ENCODE measurements around the gene PTPRN2. TPM values are rescaled to one million over a fixed set of nuclear protein-coding genes. Genes with fewer than 3 reads are reported as not detected.

The PTPRN2 gene
- polyA plus RNA-seq, 6 donors from 2014 or later, result 1.4 to 4.6 (median 3.8) TPM

GRCh38 chr7:157808042-157808441, 779.6 kb downstream of the PTPRN2 start:
- no peaks in the 10 kb centered on the region for H3K4me1 Mint-ChIP-seq
- H3K9me3 Mint-ChIP-seq, result peaks cover 0 to 9% (median 2%) of the 10 kb centered on the region in 7 donors
- no peak for DNase-seq
- peak overlapping the region in 1 of 6 donors; percentile 26 for H3K27ac Mint-ChIP-seq
- H3K4me3 Mint-ChIP-seq, result no peak overlapping the region
- H3K27me3 Mint-ChIP-seq, result peaks cover 5 to 8% (median 6%) of the 10 kb centered on the region in 3 donors
- no peaks in the 10 kb centered on the region for H3K36me3 Mint-ChIP-seq
- ATAC-seq (ENCODE audit: low read depth in 2 of 2), result no peak

GRCh38 chr7:157807510-157807909, 780.1 kb downstream of the PTPRN2 start:
- no peak for ATAC-seq (ENCODE audit: low read depth in 2 of 2)
- no peaks in the 10 kb centered on the region for H3K36me3 Mint-ChIP-seq
- H3K27ac Mint-ChIP-seq, result no peak overlapping the region
- peaks cover 0 to 9% (median 2%) of the 10 kb centered on the region in 7 donors for H3K9me3 Mint-ChIP-seq
- no peak overlapping the region for H3K4me3 Mint-ChIP-seq
- peaks cover 5 to 8% (median 6%) of the 10 kb centered on the region in 3 donors for H3K27me3 Mint-ChIP-seq
- DNase-seq, result no peak
- no peaks in the 10 kb centered on the region for H3K4me1 Mint-ChIP-seq

- H3K36me3 Mint-ChIP-seq, result no peaks in the 10 kb centered on the region
- DNase-seq (no peak), ATAC-seq (ENCODE audit: low read depth in 2 of 2) (no peak)
- peaks cover 5 to 8% (median 6%) of the 10 kb centered on the region in 3 donors for H3K27me3 Mint-ChIP-seq
- H3K9me3 Mint-ChIP-seq, result peaks cover 0 to 9% (median 2%) of the 10 kb centered on the region in 7 donors
- H3K4me1 Mint-ChIP-seq, result no peaks in the 10 kb centered on the region
- no peak overlapping the region for H3K4me3 Mint-ChIP-seq
- H3K27ac Mint-ChIP-seq, result no peak overlapping the region
Measured at GRCh38 chr7:157806711-157807110, 780.9 kb downstream of the PTPRN2 start.

- Mint-ChIP-seq H3K27me3 (peaks cover 5 to 8% (median 6%) of the 10 kb centered on the region in 3 donors), H3K27ac (no peak overlapping the region), H3K9me3 (peaks cover 0 to 9% (median 2%) of the 10 kb centered on the region in 7 donors), H3K36me3 (no peaks in the 10 kb centered on the region), H3K4me1 (no peaks in the 10 kb centered on the region), H3K4me3 (no peak overlapping the region)
- no peak for DNase-seq
- ATAC-seq (ENCODE audit: low read depth in 2 of 2), result no peak
Measured at GRCh38 chr7:157805713-157806112, 781.9 kb downstream of the PTPRN2 start.

- Mint-ChIP-seq H3K4me1 (no peaks in the 10 kb centered on the region), H3K4me3 (no peak overlapping the region), H3K27me3 (peaks cover 5 to 8% (median 6%) of the 10 kb centered on the region in 3 donors), H3K36me3 (no peaks in the 10 kb centered on the region), H3K9me3 (peaks cover 0 to 9% (median 0%) of the 10 kb centered on the region in 7 donors), H3K27ac (no peak overlapping the region)
- no peak for ATAC-seq (ENCODE audit: low read depth in 2 of 2)
- DNase-seq, result no peak
Measured at GRCh38 chr7:157803906-157804305, 783.7 kb downstream of the PTPRN2 start.

- H3K27ac Mint-ChIP-seq, result peak overlapping the region in 1 of 6 donors; percentile 62
- DNase-seq (no peak), ATAC-seq (ENCODE audit: low read depth in 2 of 2) (no peak)
- peaks cover 5 to 8% (median 6%) of the 10 kb centered on the region in 3 donors for H3K27me3 Mint-ChIP-seq
- no peaks in the 10 kb centered on the region for H3K36me3 Mint-ChIP-seq
- peaks cover 0 to 5% (median 0%) of the 10 kb centered on the region in 7 donors for H3K9me3 Mint-ChIP-seq
- no peaks in the 10 kb centered on the region for H3K4me1 Mint-ChIP-seq
- no peak overlapping the region for H3K4me3 Mint-ChIP-seq
Measured at GRCh38 chr7:157801971-157802675, 785.5 kb downstream of the PTPRN2 start.

GRCh38 chr7:157801113-157801512, 786.5 kb downstream of the PTPRN2 start:
- ATAC-seq (ENCODE audit: low read depth in 2 of 2) (no peak), DNase-seq (no peak)
- no peak overlapping the region for H3K27ac Mint-ChIP-seq
- peaks cover 5 to 6% (median 5%) of the 10 kb centered on the region in 3 donors for H3K27me3 Mint-ChIP-seq
- H3K36me3 Mint-ChIP-seq, result no peaks in the 10 kb centered on the region
- peaks cover 0 to 5% (median 0%) of the 10 kb centered on the region in 7 donors for H3K9me3 Mint-ChIP-seq
- no peaks in the 10 kb centered on the region for H3K4me1 Mint-ChIP-seq
- peak overlapping the region in 1 of 8 donors; percentile 52 for H3K4me3 Mint-ChIP-seq

GRCh38 chr7:157800281-157800680, 787.3 kb downstream of the PTPRN2 start:
- Mint-ChIP-seq H3K4me1 (no peaks in the 10 kb centered on the region), H3K4me3 (no peak overlapping the region), H3K27ac (no peak overlapping the region), H3K36me3 (no peaks in the 10 kb centered on the region), H3K9me3 (peaks cover 0 to 5% (median 0%) of the 10 kb centered on the region in 7 donors), H3K27me3 (peaks cover 5 to 6% (median 5%) of the 10 kb centered on the region in 3 donors)
- ATAC-seq (ENCODE audit: low read depth in 2 of 2) (no peak), DNase-seq (no peak)

- H3K4me3 Mint-ChIP-seq, result no peak overlapping the region
- H3K4me1 Mint-ChIP-seq, result no peaks in the 10 kb centered on the region
- no peak overlapping the region for H3K27ac Mint-ChIP-seq
- H3K27me3 Mint-ChIP-seq, result no peaks in the 10 kb centered on the region
- no peak for ATAC-seq (ENCODE audit: low read depth in 2 of 2)
- DNase-seq, result no peak
- H3K36me3 Mint-ChIP-seq, result no peaks in the 10 kb centered on the region
- peaks cover 0 to 8% (median under 1%) of the 10 kb centered on the region in 7 donors for H3K9me3 Mint-ChIP-seq
Measured at GRCh38 chr7:157799076-157799685, 788.4 kb downstream of the PTPRN2 start.

GRCh38 chr7:157797361-157797760, 790.3 kb downstream of the PTPRN2 start:
- H3K27me3 Mint-ChIP-seq, result no peaks in the 10 kb centered on the region
- no peak overlapping the region for H3K4me3 Mint-ChIP-seq
- no peaks in the 10 kb centered on the region for H3K4me1 Mint-ChIP-seq
- H3K27ac Mint-ChIP-seq, result no peak overlapping the region
- peaks cover 0 to 4% (median 0%) of the 10 kb centered on the region in 7 donors for H3K9me3 Mint-ChIP-seq
- no peaks in the 10 kb centered on the region for H3K36me3 Mint-ChIP-seq
- DNase-seq (no peak), ATAC-seq (ENCODE audit: low read depth in 2 of 2) (no peak)

- H3K4me1 Mint-ChIP-seq, result no peaks in the 10 kb centered on the region
- no peak overlapping the region for H3K4me3 Mint-ChIP-seq
- H3K9me3 Mint-ChIP-seq, result peaks cover 0 to 4% (median 0%) of the 10 kb centered on the region in 7 donors
- H3K36me3 Mint-ChIP-seq, result no peaks in the 10 kb centered on the region
- no peaks in the 10 kb centered on the region for H3K27me3 Mint-ChIP-seq
- no peak for DNase-seq
- no peak for ATAC-seq (ENCODE audit: low read depth in 2 of 2)
- H3K27ac Mint-ChIP-seq, result no peak overlapping the region
Measured at GRCh38 chr7:157796846-157797245, 790.8 kb downstream of the PTPRN2 start.

GRCh38 chr7:157795643-157796042, 792.0 kb downstream of the PTPRN2 start:
- Mint-ChIP-seq H3K9me3 (peaks cover 0 to 4% (median 0%) of the 10 kb centered on the region in 7 donors), H3K27ac (no peak overlapping the region), H3K27me3 (no peaks in the 10 kb centered on the region), H3K4me1 (no peaks in the 10 kb centered on the region), H3K36me3 (no peaks in the 10 kb centered on the region), H3K4me3 (no peak overlapping the region)
- no peak for DNase-seq
- ATAC-seq (ENCODE audit: low read depth in 2 of 2), result no peak

- H3K36me3 Mint-ChIP-seq, result no peaks in the 10 kb centered on the region
- no peak for DNase-seq
- no peak for ATAC-seq (ENCODE audit: low read depth in 2 of 2)
- H3K27me3 Mint-ChIP-seq, result no peaks in the 10 kb centered on the region
- peaks cover 0 to 4% (median 0%) of the 10 kb centered on the region in 7 donors for H3K9me3 Mint-ChIP-seq
- no peaks in the 10 kb centered on the region for H3K4me1 Mint-ChIP-seq
- H3K4me3 Mint-ChIP-seq, result no peak overlapping the region
- H3K27ac Mint-ChIP-seq, result no peak overlapping the region
Measured at GRCh38 chr7:157795199-157795598, 792.4 kb downstream of the PTPRN2 start.

- Mint-ChIP-seq H3K27me3 (no peaks in the 10 kb centered on the region), H3K36me3 (no peaks in the 10 kb centered on the region), H3K4me1 (peaks cover 0 to 2% (median 0%) of the 10 kb centered on the region in 3 donors), H3K4me3 (no peak overlapping the region), H3K9me3 (peaks cover 0 to 6% (median 0%) of the 10 kb centered on the region in 7 donors), H3K27ac (no peak overlapping the region)
- DNase-seq, result no peak
- no peak for ATAC-seq (ENCODE audit: low read depth in 2 of 2)
Measured at GRCh38 chr7:157794746-157795065, 792.9 kb downstream of the PTPRN2 start.
